ENCODE data around the gene GLI3. TPM values are rescaled to one million over a fixed set of nuclear protein-coding genes. Genes with fewer than 3 reads are reported as not detected.
A peak's percentile ranks its signal among the peaks of the same experiment; 100 is the strongest.

The GLI3 gene
- total and polyA plus RNA-seq, 3 experiments from 2014 or later: 0.16 to 0.46 (median 0.44) TPM

DNA sequence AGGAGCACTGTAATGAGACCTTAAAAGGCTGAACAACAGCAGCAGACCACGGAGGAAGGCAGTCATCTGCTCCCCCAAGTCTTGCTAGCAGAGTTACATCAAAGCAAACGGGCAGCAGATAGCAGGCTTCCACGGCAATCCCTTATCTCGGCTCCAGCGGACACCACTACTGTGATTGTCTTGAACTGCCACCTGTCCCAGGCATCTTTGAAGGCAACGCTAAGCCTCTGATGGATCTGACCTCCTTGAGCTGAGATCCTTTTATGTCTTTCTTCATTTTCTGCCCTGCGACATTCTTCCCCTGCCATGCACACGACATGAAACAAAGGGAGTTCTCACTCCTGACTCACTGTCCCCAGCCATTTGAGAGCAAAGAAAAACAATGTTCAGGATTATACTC, 111.7 kb downstream of the GLI3 start:
- H3K4me3 ChIP-seq (ENCODE audit: low read length): no peak overlapping the region
- DNase-seq: no peak
- no peaks in the 10 kb centered on the region for H3K36me3 ChIP-seq (ENCODE audit: insufficient read depth, low read length)
- Mint-ChIP-seq H3K36me3 (no peaks in the 10 kb centered on the region), H3K4me3 (no peak overlapping the region), H3K9me3 (peaks cover 0 to 4% (median under 1%) of the 10 kb centered on the region in 5 donors), H3K27ac (no peak overlapping the region), H3K4me1 (no peaks in the 10 kb centered on the region), H3K27me3 (peaks cover 0 to 3% of the 10 kb centered on the region in 2 donors)
- H3K27ac ChIP-seq (ENCODE audit: low read depth, low read length): no peak overlapping the region
- ChIA-PET CTCF (interaction anchor here (0.5 kb wide), 1 partner anchor 806 kb away, joined by 3 read pairs; no protein-coding TSS in a partner anchor), POLR2A (no interaction called here)
- H3K27me3 ChIP-seq (ENCODE audit: insufficient read depth, low read length, poor library complexity, severe bottlenecking): no peaks in the 10 kb centered on the region
- no peaks in the 10 kb centered on the region for H3K9me3 ChIP-seq (ENCODE audit: low read length)
- no peaks in the 10 kb centered on the region for H3K4me1 ChIP-seq (ENCODE audit: insufficient read depth, low read length)

DNA sequence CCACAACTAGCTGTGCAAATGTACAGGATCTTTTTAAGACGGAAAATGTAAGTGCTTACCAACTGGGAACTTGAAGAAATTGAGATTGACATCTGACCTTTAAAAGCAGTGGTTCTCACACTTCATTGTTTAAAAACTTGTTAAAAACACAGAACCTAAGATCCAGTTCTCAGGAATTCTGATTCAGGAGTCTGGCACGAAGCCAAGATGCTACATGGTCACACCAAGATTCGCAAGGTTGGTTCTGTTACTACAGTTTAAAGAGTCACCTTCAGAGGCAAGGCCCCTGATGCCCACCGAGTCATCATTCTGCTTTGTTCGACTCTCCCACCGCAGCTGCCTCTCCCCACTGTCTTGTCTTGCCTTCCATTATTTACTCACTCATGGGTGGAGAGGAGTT, 113.3 kb downstream of the GLI3 start:
- H3K9me3 Mint-ChIP-seq: peaks cover 0 to 4% (median 0%) of the 10 kb centered on the region in 5 donors
- Histone ChIP-seq H3K4me1 (ENCODE audit: insufficient read depth, low read length) (no peaks in the 10 kb centered on the region), H3K9me3 (ENCODE audit: low read length) (no peaks in the 10 kb centered on the region), H3K27me3 (ENCODE audit: insufficient read depth, low read length, poor library complexity, severe bottlenecking) (no peaks in the 10 kb centered on the region), H3K27ac (ENCODE audit: low read depth, low read length) (no peak overlapping the region), H3K36me3 (ENCODE audit: insufficient read depth, low read length) (no peaks in the 10 kb centered on the region), H3K4me3 (ENCODE audit: low read length) (no peak overlapping the region)
- CTCF ChIA-PET: no interaction called here
- H3K27ac Mint-ChIP-seq: no peak overlapping the region
- H3K4me3 Mint-ChIP-seq: no peak overlapping the region
- no peaks in the 10 kb centered on the region for H3K27me3 Mint-ChIP-seq
- no peak for DNase-seq
- no peaks in the 10 kb centered on the region for H3K4me1 Mint-ChIP-seq
- no peaks in the 10 kb centered on the region for H3K36me3 Mint-ChIP-seq
- POLR2A ChIA-PET: no interaction called here

DNA sequence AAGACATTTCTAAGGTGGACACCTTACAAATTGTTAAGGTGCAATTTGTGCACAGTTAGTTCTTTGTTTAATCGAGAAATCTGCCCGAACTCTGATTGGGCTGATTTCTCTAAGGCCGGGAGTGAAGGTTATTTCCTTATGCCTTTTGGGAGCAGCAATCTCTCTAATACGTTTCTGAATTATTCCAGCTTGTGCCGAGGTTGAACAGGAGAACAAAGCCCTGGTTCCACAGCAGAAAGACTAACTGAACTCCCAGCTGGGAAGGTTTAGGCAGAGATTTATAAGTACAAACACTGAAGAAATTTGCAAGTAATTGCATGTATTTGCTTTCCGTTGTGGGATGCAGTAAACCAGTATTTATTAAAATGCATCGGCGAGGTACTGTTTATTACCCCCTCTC, 116.8 kb downstream of the GLI3 start:
- Mint-ChIP-seq H3K4me3 (no peak overlapping the region), H3K9me3 (peaks cover 0 to 4% (median 0%) of the 10 kb centered on the region in 5 donors), H3K36me3 (no peaks in the 10 kb centered on the region), H3K27me3 (peaks cover 0 to 4% of the 10 kb centered on the region in 2 donors), H3K27ac (no peak overlapping the region), H3K4me1 (no peaks in the 10 kb centered on the region)
- Histone ChIP-seq H3K36me3 (ENCODE audit: insufficient read depth, low read length) (no peaks in the 10 kb centered on the region), H3K4me1 (ENCODE audit: insufficient read depth, low read length) (no peaks in the 10 kb centered on the region), H3K4me3 (ENCODE audit: low read length) (no peak overlapping the region), H3K27me3 (ENCODE audit: insufficient read depth, low read length, poor library complexity, severe bottlenecking) (no peaks in the 10 kb centered on the region), H3K27ac (ENCODE audit: low read depth, low read length) (no peak overlapping the region), H3K9me3 (ENCODE audit: low read length) (no peaks in the 10 kb centered on the region)
- ChIA-PET CTCF (no interaction called here), POLR2A (no interaction called here)
- DNase-seq: no peak

DNA sequence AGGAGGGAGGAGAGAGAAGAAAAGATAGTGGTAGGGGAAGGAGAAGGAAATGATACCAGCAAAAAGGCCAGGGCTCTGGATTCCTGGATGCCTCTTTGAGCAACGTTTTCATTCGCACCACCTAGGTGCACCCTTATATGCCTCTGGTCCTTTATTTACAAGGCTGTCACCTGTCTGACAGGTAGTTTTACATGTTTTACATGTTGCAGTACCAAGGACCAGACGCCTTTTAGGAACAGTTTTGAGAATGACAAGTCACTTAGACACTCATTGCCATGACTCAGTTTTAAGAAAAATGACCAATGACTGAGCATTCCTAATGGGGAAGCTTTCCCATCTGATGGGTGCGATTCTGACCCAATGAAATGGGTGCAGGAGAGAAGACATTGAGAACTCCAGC, 119.8 kb downstream of the GLI3 start:
- no peaks in the 10 kb centered on the region for H3K4me1 Mint-ChIP-seq
- ChIA-PET CTCF (no interaction called here), POLR2A (no interaction called here)

DNA sequence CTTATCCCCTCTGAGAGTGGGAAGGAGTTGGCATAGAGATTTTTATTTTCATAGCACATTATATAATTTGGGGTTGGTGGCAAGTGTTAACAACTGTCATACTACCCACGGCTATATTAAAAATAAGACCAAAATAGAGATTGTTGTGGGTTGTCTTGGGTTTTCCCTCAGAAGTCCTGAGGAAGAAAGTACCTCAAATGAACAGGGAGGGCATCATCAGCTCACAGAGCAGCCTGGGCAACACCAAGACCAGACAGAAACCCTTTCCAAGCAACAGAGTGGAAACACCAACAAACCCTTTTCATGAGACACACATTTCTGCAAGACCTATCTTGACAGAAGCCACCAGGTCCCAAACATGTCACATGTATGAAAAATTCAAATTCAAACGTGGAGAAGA, 121.2 kb downstream of the GLI3 start:
- H3K4me1 Mint-ChIP-seq: no peaks in the 10 kb centered on the region
- peak overlapping the region in 1 of 8 donors; percentile 71 for H3K27ac Mint-ChIP-seq
- H3K36me3 Mint-ChIP-seq: no peaks in the 10 kb centered on the region
- H3K4me3 ChIP-seq (ENCODE audit: low read length): no peak overlapping the region
- ChIA-PET CTCF (no interaction called here), POLR2A (no interaction called here)
- no peak for DNase-seq
- H3K27me3 Mint-ChIP-seq: peaks cover 0 to 4% of the 10 kb centered on the region in 2 donors
- peaks cover 0 to 2% (median 0%) of the 10 kb centered on the region in 5 donors for H3K9me3 Mint-ChIP-seq
- no peaks in the 10 kb centered on the region for H3K36me3 ChIP-seq (ENCODE audit: insufficient read depth, low read length)
- no peaks in the 10 kb centered on the region for H3K4me1 ChIP-seq (ENCODE audit: insufficient read depth, low read length)
- H3K27me3 ChIP-seq (ENCODE audit: insufficient read depth, low read length, poor library complexity, severe bottlenecking): no peaks in the 10 kb centered on the region
- no peak overlapping the region for H3K27ac ChIP-seq (ENCODE audit: low read depth, low read length)
- H3K9me3 ChIP-seq (ENCODE audit: low read length): no peaks in the 10 kb centered on the region
- no peak overlapping the region for H3K4me3 Mint-ChIP-seq

More for the DNA sequence above, 119.8 kb downstream of the GLI3 start:
- no peak overlapping the region for H3K27ac Mint-ChIP-seq
- no peak for DNase-seq
- peaks cover 0 to 2% (median 0%) of the 10 kb centered on the region in 5 donors for H3K9me3 Mint-ChIP-seq
- H3K27me3 ChIP-seq (ENCODE audit: insufficient read depth, low read length, poor library complexity, severe bottlenecking): no peaks in the 10 kb centered on the region
- no peak overlapping the region for H3K4me3 Mint-ChIP-seq
- H3K4me3 ChIP-seq (ENCODE audit: low read length): no peak overlapping the region
- no peak overlapping the region for H3K27ac ChIP-seq (ENCODE audit: low read depth, low read length)
- no peaks in the 10 kb centered on the region for H3K36me3 ChIP-seq (ENCODE audit: insufficient read depth, low read length)
- H3K9me3 ChIP-seq (ENCODE audit: low read length): no peaks in the 10 kb centered on the region
- no peaks in the 10 kb centered on the region for H3K4me1 ChIP-seq (ENCODE audit: insufficient read depth, low read length)
- H3K36me3 Mint-ChIP-seq: no peaks in the 10 kb centered on the region
- H3K27me3 Mint-ChIP-seq: peaks cover 0 to 4% of the 10 kb centered on the region in 2 donors

DNA sequence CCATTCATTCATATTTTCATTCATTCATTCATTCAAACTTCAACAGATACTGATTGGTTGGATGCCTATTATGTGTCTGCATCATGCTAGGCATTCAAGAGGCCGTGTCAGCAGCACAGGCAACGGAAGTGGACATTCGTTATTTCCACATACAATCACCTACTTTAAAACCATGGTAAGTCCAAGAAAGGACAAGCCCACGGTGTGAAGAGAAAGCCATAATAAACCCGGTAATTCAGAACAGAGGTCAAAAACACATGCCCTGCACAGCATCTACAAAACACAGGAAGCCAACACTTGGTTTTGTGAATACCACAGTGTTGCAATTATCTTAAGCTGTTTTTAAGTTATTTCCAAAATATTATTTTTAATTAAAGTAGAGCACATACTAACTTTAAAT, 126.7 kb downstream of the GLI3 start:
- Histone ChIP-seq H3K4me3 (ENCODE audit: low read length) (no peak overlapping the region), H3K9me3 (ENCODE audit: low read length) (no peaks in the 10 kb centered on the region), H3K4me1 (ENCODE audit: insufficient read depth, low read length) (no peaks in the 10 kb centered on the region), H3K36me3 (ENCODE audit: insufficient read depth, low read length) (no peaks in the 10 kb centered on the region), H3K27me3 (ENCODE audit: insufficient read depth, low read length, poor library complexity, severe bottlenecking) (no peaks in the 10 kb centered on the region), H3K27ac (ENCODE audit: low read depth, low read length) (no peak overlapping the region)
- ChIA-PET CTCF (no interaction called here), POLR2A (no interaction called here)
- Mint-ChIP-seq H3K36me3 (no peaks in the 10 kb centered on the region), H3K4me3 (no peak overlapping the region), H3K4me1 (no peaks in the 10 kb centered on the region), H3K9me3 (peaks cover 0 to 2% (median 0%) of the 10 kb centered on the region in 5 donors), H3K27me3 (peaks cover 0 to 3% of the 10 kb centered on the region in 2 donors), H3K27ac (no peak overlapping the region)
- no peak for DNase-seq

GRCh38 chr7:42108803-42109528, 128.0 kb downstream of the GLI3 start:
- Mint-ChIP-seq H3K27ac (no peak overlapping the region), H3K4me1 (no peaks in the 10 kb centered on the region), H3K36me3 (no peaks in the 10 kb centered on the region), H3K4me3 (no peak overlapping the region), H3K27me3 (peaks cover 0 to 3% of the 10 kb centered on the region in 2 donors), H3K9me3 (peaks cover 0 to 2% (median 0%) of the 10 kb centered on the region in 5 donors)
- no peaks in the 10 kb centered on the region for H3K27me3 ChIP-seq (ENCODE audit: insufficient read depth, low read length, poor library complexity, severe bottlenecking)
- POLR2A ChIA-PET: no interaction called here
- CTCF ChIA-PET: no interaction called here
- no peaks in the 10 kb centered on the region for H3K4me1 ChIP-seq (ENCODE audit: insufficient read depth, low read length)
- H3K4me3 ChIP-seq (ENCODE audit: low read length): no peak overlapping the region
- H3K27ac ChIP-seq (ENCODE audit: low read depth, low read length): no peak overlapping the region
- DNase-seq: no peak
- H3K36me3 ChIP-seq (ENCODE audit: insufficient read depth, low read length): no peaks in the 10 kb centered on the region
- H3K9me3 ChIP-seq (ENCODE audit: low read length): no peaks in the 10 kb centered on the region

DNA sequence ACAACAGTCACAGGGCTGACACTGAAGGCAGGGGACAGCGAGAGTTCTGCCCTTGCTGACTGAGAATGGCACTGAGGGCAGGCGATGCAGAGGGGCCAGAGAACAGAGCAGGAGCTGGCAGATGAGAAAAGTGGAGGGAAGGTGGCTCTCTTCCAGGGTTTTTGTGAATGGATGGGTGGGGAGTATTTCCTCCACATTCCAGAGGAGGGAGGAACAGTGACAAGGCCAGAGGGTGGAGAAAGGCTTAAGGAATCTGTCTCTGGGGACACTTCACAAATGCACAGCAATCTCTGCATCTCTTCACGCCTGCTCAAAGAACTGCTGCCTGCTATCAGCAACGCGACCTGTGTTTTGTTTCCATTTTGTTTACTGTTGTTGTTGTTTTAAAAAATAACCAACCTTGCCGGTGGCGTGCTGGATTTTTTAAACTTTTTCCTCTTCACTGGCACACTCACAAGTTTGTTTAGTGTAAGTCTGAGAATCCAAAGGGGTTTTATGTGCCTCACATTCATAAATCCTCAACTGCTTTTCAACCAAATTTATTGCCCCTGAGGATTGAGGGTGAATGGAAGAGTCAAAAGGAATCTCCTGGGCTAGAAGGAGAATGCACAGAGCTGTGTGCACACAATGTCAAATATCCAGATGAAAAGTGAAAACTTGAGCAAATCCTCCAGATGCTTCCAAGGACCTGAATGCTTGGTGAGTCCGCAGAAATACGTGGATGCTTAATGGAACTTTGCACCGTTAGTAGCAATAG, 129.3 kb downstream of the GLI3 start:
- Histone ChIP-seq H3K36me3 (ENCODE audit: insufficient read depth, low read length) (no peaks in the 10 kb centered on the region), H3K9me3 (ENCODE audit: low read length) (no peaks in the 10 kb centered on the region), H3K4me1 (ENCODE audit: insufficient read depth, low read length) (no peaks in the 10 kb centered on the region), H3K27me3 (ENCODE audit: insufficient read depth, low read length, poor library complexity, severe bottlenecking) (no peaks in the 10 kb centered on the region), H3K4me3 (ENCODE audit: low read length) (no peak overlapping the region), H3K27ac (ENCODE audit: low read depth, low read length) (no peak overlapping the region)
- ChIA-PET POLR2A (no interaction called here), CTCF (no interaction called here)
- Mint-ChIP-seq H3K27ac (no peak overlapping the region), H3K36me3 (no peaks in the 10 kb centered on the region), H3K27me3 (peaks cover 0 to 3% of the 10 kb centered on the region in 2 donors), H3K4me1 (no peaks in the 10 kb centered on the region), H3K9me3 (peaks cover 0 to 2% (median 0%) of the 10 kb centered on the region in 5 donors), H3K4me3 (no peak overlapping the region)
- no peak for DNase-seq

Data from CD8-positive, alpha-beta memory T cell (primary cell).